HepG2 (cell line): Measurements from ENCODE around the gene TNFAIP3. TPM values are rescaled to one million over a fixed set of nuclear protein-coding genes. Genes with fewer than 3 reads are reported as not detected.

Experiments used
- FOXJ3 ChIP-seq: sonication (generic); formaldehyde crosslinking; IDR thresholded peaks from 2 replicates; pipeline ENCODE4 v1.4.0; 2020; ENCODE audit warnings: missing genetic modification reagents, mild to moderate bottlenecking, borderline replicate concordance
- IKZF5 ChIP-seq: IDR thresholded peaks from 2 replicates; pipeline ENCODE4 v1.6.1; 2018; ENCODE audit warnings: missing genetic modification reagents, mild to moderate bottlenecking, missing compliant biosample characterization
- KLF9 ChIP-seq: IDR thresholded peaks from 2 replicates; pipeline ENCODE4 v1.6.1; 2016; ENCODE audit warnings: low read depth
- NCOA2 ChIP-seq: sonication (generic); formaldehyde crosslinking; IDR thresholded peaks from 2 replicates; pipeline ENCODE4 v1.8.0; 2022; ENCODE audit warnings: inconsistent platforms
- NFATC3 ChIP-seq: sonication (generic); formaldehyde crosslinking; IDR thresholded peaks from 2 replicates; pipeline ENCODE4 v1.5.1; 2020; ENCODE audit warnings: mild to moderate bottlenecking, missing genetic modification reagents
- NFYB ChIP-seq: sonication (generic); formaldehyde crosslinking; IDR thresholded peaks from 2 replicates; pipeline ENCODE4 v1.4.0; 2020; ENCODE audit warnings: missing genetic modification reagents
- PAF1 ChIP-seq: IDR thresholded peaks from 2 replicates; pipeline ENCODE4 v1.6.1; 2016; ENCODE audit warnings: missing genetic modification reagents, missing compliant biosample characterization
- REXO4 ChIP-seq: sonication (generic); formaldehyde crosslinking; IDR thresholded peaks from 2 replicates; pipeline ENCODE4 v1.8.0; 2022; ENCODE audit warnings: missing genetic modification reagents, mild to moderate bottlenecking, borderline replicate concordance
- SOX5 ChIP-seq: IDR thresholded peaks from 2 replicates; pipeline ENCODE4 v1.6.1; 2016; ENCODE audit warnings: borderline replicate concordance
- TFAP4 ChIP-seq: sonication (generic); IDR thresholded peaks from 2 replicates; pipeline ENCODE4 v1.6.1; 2016; ENCODE audit warnings: low read depth, borderline replicate concordance
- ZFP37 ChIP-seq: sonication (generic); formaldehyde crosslinking; IDR thresholded peaks from 2 replicates; pipeline ENCODE4 v1.4.0; 2020; ENCODE audit warnings: missing genetic modification reagents, borderline replicate concordance
- ZNF138 ChIP-seq: sonication (generic); formaldehyde crosslinking; IDR thresholded peaks from 2 replicates; pipeline ENCODE4 v1.5.0; 2020; ENCODE audit warnings: mild to moderate bottlenecking, low read depth, missing genetic modification reagents
- ZNF547 ChIP-seq: sonication (generic); formaldehyde crosslinking; IDR thresholded peaks from 2 replicates; pipeline ENCODE4 v1.5.1; 2020; ENCODE audit warnings: mild to moderate bottlenecking, missing genetic modification reagents
- ZNF605 ChIP-seq: sonication (generic); formaldehyde crosslinking; IDR thresholded peaks from 2 replicates; pipeline ENCODE4 v1.8.0; 2022; ENCODE audit warnings: mild to moderate bottlenecking, missing genetic modification reagents
- ZNF749 ChIP-seq: sonication (generic); formaldehyde crosslinking; IDR thresholded peaks from 2 replicates; pipeline ENCODE4 v1.8.0; 2022; ENCODE audit warnings: mild to moderate bottlenecking, missing genetic modification reagents, moderate library complexity, borderline replicate concordance
- polyA plus RNA-seq, 8 experiments: library from polyadenylated mRNA; depleted of rRNA in 3 of 8; stranded (reverse) in 7 of 8; unstranded in 1 of 8; fragments of >200 nt; fragmentation: Illumina TruSeq in 4 of 8; extraction: Trizol in 4 of 8; gene quantifications; 2 replicates each; pipeline versions ENCODE4 v1.2.1 to v1.2.3, GENCODE V29; 2011 to 2016; ENCODE audit warnings: low read depth in 4 of 8, missing spikeins in 1 of 8, mixed read lengths in 1 of 8; ENCODE audit not compliant: insufficient read depth in 1 of 8
- total RNA-seq, 5 experiments: library from RNA; depleted of rRNA; stranded (reverse); fragments of >200 nt; fragmentation: Illumina TruSeq; extraction: Trizol; gene quantifications; 2 replicates each; pipeline ENCODE4 v1.2.3, GENCODE V29; 2016; ENCODE audit warnings: low read depth in 1 of 5
- TF ChIP-seq, protein P1 (sequence below): sonication (generic); formaldehyde crosslinking; IDR thresholded peaks from 2 replicates; pipeline ENCODE4 v1.8.0; 2022; ENCODE audit warnings: low read depth, missing genetic modification reagents
- TF ChIP-seq, protein P2 (sequence below): sonication (generic); formaldehyde crosslinking; IDR thresholded peaks from 2 replicates; pipeline ENCODE4 v1.5.0; 2020; ENCODE audit warnings: mild to moderate bottlenecking, low read depth, missing genetic modification reagents, borderline replicate concordance
- TF ChIP-seq, protein P3 (sequence below): sonication (generic); formaldehyde crosslinking; IDR thresholded peaks from 2 replicates; pipeline ENCODE4 v1.4.0; 2020; ENCODE audit warnings: missing genetic modification reagents

The TNFAIP3 gene
- total and polyA plus RNA-seq, 2 of the 13 experiments (the other 11 are each of a cell fraction or from before 2014, with no cell fraction given), result 28.2 to 47.1 TPM

DNA sequence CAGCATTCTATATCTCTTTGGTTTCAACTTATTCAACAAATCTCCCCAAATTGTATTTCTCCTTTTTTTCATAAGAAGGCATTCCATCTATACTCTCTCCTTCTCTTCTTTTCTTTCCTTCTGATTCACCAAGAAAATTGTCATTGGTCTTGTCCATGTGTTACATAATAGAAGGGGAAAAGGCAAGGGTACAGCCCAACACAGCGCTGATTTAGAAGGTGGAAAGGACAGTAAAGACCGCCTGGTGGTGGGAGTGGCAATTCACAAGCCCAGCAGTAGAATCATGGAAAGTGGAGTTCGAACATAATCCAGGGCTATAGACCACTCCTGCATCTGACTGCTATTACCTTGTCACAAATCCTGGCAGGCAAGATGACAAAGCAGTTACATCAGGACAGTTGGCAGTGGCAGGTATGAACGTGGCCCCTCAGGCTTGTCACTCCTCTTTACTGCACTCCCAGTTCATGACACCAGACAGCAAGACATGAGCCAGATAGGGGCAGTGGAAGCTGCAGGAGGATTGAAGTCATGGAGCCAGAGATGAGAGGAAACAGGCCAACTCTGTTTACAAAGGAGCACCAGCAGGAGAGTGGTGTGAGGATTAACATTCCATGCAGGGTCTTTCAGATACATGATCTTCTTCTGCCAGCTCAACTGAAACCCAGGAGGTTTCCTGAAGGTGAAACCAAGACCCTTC lies 2.1 kb upstream of the TNFAIP3 start (continued):
- TF ChIP-seq, protein P1, sequence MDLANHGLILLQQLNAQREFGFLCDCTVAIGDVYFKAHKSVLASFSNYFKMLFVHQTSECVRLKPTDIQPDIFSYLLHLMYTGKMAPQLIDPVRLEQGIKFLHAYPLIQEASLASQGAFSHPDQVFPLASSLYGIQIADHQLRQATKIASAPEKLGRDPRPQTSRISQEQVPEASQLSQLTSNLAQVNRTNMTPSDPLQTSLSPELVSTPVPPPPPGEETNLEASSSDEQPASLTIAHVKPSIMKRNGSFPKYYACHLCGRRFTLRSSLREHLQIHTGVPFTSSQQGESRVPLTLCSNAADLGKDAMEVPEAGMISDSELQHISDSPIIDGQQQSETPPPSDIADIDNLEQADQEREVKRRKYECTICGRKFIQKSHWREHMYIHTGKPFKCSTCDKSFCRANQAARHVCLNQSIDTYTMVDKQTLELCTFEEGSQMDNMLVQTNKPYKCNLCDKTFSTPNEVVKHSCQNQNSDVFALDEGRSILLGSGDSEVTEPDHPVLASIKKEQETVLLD (CRISPR knock-in tag), result no peak
- TF ChIP-seq, protein P2, sequence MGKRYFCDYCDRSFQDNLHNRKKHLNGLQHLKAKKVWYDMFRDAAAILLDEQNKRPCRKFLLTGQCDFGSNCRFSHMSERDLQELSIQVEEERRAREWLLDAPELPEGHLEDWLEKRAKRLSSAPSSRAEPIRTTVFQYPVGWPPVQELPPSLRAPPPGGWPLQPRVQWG (CRISPR knock-in tag), result no peak
- TF ChIP-seq ZNF749 (no peak), PAF1 (CRISPR knock-in tag) (no peak), NFATC3 (CRISPR knock-in tag) (no peak), NFYB (CRISPR knock-in tag) (no peak), IKZF5 (CRISPR knock-in tag) (0 out of 2 replicates have a peak, but pooled peaks have one; percentile 36), SOX5 (0 out of 2 replicates have a peak, but pooled peaks have one; percentile 9), ZNF547 (CRISPR knock-in tag) (0 out of 2 replicates have a peak, but pooled peaks have one; percentile 35), NCOA2 (CRISPR knock-in tag) (peak; percentile 26; the same call in 1 of the 2 replicates), FOXJ3 (CRISPR knock-in tag) (no peak), TFAP4 (no peak), ZNF138 (CRISPR knock-in tag) (no peak), ZFP37 (CRISPR knock-in tag) (no peak), ZNF605 (peak; percentile 24; the same call in 1 of the 2 replicates), REXO4 (CRISPR knock-in tag) (no peak), KLF9 (no peak)
- TF ChIP-seq, protein P3, sequence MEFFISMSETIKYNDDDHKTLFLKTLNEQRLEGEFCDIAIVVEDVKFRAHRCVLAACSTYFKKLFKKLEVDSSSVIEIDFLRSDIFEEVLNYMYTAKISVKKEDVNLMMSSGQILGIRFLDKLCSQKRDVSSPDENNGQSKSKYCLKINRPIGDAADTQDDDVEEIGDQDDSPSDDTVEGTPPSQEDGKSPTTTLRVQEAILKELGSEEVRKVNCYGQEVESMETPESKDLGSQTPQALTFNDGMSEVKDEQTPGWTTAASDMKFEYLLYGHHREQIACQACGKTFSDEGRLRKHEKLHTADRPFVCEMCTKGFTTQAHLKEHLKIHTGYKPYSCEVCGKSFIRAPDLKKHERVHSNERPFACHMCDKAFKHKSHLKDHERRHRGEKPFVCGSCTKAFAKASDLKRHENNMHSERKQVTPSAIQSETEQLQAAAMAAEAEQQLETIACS (CRISPR knock-in tag), result no peak
